GM19395 (cell line): ENCODE measurements around the gene THADA.

Experiments used
- ATAC-seq: cut with Tn5 transposase; IDR thresholded peaks from one replicate; pipeline ENCODE4 v1.9.1; 2021; ENCODE audit warnings: mild to moderate bottlenecking, moderate library complexity; ENCODE audit not compliant: unreplicated experiment

The THADA gene

DNA sequence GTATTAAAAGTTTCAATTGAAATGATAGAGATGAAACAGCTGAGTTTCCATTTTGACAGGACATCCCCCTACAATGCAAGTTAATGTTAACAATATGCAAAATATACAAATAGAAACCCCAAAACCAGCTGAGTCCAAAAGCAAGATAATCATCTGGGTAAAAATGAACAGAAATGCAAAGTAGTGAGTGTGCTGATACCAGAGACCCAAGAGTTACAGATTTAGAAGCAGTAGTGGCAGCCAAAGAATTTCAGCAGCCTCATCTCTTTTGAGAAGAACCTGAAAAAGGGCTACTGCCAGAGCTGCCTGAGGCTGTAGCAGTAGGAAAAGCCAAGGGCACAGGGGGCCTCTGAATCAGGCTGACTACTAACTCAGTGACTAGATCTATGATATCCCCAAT lies 82.6 kb downstream of the THADA start:
- ATAC-seq: peak; percentile 78

DNA sequence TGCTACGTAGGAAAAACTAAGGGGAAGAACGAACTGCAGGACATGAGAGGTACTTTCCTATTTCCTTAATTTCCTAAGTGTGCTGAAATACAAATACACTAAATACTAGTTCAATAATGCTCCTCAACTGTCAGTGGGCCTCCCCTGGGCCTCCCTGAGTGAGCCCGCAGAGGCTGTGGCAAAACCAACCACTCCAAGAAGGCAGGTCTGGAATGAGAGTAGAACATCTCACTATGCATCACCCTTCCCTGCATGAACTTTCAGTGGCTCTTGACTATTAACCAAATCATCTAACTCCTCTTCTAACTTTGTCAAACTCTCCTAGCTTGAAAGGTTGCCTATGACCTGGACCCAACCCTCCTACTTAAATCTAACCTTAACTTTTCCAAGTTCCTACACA lies 84.6 kb downstream of the THADA start:
- ATAC-seq: no peak

DNA sequence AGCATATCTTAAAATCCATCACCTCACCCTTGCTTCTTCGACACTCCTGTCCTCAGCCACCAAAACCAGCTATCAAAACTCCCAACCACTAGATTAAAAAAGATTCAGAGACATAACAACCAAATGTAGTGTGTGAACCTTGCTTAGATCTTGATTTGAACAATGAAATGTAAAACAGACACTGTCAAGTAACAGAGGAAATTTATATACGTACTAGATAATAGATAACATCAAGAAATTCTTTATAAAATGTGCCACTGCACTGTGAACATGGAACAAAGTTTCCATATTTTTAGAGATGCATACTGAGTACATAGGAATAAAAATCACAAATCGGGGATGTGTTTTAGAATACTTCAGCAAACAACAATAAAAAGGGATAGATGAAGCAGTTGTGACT lies 86.0 kb downstream of the THADA start:
- ATAC-seq: no peak

DNA sequence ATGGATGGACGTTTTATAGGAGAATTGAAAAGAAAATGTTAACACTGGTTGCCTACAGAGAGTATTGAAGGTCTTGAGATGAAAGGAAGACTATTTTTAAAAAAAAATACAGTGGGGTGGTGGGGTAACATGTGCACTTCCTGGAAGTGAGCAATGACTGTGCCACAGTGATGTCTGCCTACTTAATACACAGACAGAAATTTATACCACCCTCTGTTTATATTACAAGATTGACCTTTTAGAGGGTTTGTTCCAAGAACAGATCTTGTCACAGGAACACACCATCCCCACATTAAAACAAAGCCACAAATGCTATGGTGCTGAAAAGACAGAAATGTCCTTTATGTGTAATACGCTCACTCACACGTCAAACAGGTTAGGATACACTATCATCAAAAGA lies 87.6 kb downstream of the THADA start:
- no peak for ATAC-seq

DNA sequence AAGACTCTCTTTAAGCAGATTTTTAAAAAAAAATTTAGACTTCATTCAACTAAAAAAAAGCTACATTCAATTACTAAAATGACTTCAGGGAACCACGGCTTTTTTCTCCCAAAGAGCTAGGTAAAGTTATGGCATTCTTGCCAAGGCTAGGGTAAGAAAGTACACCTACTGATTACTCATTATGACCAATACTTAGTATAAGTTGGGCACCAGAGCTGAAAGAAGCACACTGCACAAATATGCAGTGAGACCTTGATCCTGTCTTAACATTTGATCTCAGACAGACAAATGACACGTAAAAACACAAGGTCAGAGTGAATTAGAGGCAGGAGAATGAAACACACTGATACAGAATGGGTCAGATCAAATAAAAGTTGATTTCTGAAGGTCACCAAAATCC lies 88.7 kb downstream of the THADA start:
- no peak for ATAC-seq

DNA sequence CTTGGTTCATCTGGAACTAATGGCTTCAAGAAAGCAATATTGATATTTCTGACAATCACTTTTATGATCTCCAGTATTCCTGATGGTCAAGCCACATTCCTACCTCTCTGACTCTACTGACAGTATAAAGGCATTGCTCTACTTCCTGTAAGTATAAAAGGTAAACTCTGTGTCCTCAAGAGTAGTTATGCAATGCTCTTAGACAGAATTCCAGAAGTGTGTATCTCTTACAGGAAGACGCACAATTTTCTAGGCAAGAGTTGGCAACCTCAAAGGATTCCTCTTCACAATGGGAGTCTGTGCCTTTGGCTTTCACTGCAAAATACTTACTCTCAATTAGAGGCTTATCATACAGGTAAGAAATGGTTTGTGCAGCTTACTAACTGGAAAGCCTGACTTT lies 100.1 kb downstream of the THADA start:
- no peak for ATAC-seq

DNA sequence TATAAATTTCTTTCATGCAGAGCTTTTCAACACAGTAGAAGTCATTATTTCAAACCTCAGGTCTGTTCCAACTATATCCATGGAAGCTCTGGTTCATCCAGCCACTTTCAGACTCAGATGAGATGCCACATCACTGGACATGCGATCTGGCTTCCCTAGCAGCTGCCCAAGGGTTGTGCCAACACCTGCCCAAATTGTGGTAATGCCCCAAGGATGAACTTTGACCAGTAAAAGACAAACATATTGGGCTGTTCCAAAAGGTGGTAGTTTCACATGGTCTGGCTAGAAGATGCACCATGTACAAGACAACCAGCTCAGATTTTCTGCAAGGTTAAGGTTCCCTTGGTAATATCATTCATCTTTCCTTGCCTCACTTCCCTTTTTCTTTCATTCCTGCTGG lies 101.9 kb downstream of the THADA start:
- ATAC-seq: no peak

DNA sequence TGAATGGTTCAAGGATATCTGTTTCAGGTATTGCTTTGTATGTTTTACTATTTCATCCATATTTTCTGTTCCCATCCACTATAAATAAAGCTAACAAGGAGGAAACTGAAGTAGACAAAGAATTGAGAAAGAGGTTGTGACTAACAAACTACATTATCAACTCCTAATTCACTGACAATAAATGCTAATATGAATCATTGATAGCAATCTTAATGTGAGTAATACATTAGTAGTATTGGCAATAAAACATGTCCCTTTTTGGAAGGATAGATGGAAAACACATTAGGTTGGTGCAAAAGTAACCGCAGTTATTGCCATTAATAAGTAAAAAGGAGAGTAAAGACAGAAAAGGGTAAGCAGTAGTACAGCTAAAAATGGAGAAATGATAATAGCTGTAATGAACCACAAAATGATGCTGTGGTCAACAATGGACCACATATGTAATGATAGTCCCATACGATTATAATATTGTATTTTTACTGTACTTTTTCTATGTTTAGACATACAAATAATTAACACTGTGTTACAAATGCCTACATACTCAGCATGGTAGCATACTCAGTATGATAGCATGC lies 104.7 kb downstream of the THADA start:
- ATAC-seq: no peak

DNA sequence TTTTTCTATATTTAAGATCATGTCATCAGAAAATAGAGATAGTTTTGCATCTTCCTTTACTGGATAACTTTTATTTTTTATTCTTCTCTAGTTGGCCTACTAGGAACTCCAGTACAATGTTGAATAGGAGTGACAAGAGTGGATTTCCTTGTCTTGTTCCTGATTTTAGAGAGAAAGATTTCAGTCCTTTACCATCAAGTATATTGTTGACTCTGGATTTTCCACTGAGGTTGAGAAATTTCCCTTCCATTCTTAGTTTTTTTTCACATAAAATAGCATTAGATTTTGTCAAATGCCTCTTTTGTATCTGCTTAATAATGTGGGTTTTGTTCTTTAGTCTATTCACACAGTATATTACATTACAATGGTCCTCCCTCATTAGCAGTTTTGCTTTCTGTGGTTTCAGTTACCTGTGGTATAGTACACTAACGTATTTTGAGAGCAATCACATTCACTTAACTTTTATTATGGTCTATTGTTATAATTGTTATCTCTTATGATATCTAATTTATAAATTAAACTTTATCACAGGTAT lies 105.5 kb downstream of the THADA start:
- no peak for ATAC-seq

DNA sequence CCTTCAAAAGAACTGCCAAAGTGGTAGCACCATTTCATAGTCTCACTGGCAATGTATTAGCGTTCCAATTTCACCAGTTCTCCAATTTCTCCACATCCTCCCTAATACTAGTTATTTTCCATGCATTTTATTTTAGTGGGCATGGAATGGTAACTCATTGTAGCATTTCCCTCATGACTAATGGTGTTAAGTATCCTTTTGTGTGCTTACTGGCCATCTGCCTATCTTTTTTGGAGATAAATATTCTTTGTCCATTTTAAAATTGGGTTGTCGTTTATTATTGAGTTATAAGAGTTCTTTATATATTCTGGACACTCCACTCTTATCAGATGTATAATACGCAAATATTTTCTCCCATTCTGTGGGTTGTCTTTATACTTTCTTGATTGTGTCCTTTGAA lies 107.1 kb downstream of the THADA start:
- ATAC-seq: no peak

DNA sequence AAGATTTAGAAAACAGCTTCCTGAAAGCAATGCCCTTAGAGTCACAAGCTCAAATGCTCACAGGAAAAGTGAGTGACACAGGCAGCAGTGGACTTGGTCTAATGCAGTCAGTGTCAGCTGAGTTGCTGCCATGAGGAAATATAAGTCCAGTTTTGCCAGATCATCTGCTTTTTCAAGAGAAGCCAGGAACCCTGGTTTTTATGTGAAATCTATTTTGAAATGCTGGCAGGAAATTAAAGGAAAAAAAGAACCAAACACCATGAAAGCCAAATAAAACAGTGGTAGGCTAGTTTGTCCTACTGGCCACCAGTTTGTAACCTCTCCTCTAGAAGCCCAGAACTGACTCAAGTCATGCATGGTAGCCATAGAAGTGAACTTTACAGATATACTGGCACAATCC lies 109.2 kb downstream of the THADA start:
- no peak for ATAC-seq

DNA sequence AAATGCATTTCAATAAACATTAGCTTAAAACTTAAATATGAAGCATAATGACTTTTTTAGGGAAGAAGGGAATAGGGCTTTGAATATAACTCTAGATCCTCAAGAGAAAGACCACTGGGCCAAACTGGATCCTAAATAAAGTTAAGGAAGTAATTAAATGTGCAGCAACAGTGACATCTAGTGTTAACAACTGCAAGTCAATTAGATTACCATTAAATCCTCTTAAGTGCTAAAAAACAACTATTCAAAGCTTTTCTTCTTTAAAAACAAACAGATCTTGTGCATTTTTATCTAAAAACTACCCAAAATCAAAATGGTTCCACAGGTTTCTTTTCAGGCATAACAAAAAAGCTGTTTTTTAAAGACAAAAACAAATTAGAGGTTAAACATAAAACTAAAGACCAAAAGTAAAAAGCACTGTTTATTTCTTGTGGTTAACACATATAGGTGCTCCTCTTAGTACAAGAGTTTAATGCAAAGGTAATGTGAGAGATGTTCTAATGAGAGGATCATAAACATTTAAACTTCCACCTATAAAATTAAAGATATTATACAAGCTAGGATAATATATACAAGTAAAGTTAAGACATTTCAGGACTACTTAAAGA lies 111.4 kb downstream of the THADA start:
- ATAC-seq: no peak

DNA sequence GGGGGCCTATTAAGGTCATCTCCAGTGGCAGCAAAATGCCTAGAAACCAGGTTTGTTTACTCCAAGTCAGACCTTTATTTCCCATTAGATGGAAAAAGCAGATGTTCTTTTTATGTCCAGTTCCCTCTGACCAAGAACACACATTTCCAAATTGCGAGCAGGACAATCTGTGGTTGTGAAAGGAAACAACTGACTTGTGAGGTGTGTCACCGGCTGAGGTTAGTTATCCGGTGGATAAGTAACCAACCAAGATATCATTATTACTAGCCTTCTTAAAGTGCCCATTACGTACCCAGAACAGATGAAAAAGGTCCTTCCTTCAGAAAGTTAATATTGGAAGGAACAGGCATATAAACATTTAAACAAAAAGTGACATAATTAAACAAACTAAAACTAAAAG lies 112.9 kb downstream of the THADA start:
- no peak for ATAC-seq

DNA sequence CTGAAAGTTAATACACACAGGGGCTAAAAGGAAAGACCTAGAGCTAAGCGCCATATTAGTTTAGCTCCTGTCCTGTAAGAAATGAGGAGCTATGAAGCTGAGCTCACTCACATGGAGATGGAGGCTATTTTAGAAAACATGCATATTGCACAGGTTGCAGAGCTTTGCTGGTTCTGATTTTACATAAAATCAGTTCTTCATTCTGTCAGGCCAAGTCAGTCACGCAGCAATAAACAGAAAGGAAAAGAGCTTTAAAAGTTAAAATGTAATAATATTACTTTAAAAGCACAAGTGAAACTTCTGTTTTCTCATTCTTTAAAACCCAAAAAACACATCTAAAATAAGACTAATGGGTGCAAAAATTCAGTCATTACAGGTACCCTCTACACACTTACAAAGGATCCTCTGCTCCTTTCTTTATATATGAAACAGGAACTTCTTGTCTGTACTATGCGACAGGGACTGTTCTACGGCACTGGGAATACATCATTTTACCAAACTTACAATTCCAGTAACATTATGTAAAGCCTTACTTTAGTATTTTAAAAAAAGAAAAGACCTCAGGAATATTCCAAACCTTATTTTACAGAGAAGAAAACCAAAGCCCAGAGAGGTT lies 113.8 kb downstream of the THADA start:
- no peak for ATAC-seq

DNA sequence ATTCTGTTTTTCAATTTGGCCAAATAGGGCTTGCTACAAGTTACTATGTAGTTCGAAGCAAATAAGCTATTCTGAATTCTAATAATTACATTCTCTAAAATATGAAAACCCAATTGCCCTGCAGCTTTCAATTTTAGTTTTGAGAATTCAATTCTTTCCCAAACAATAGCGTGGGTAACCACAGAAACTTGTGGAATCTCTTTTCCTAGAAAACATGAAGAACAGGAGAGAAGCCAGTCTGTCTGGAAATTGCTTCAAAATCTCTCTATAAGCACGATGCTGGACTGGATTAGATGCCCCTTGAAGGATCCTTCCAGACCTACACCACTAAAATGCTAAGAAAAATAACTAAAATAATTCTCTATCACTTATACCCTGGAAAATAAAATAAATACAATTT lies 115.0 kb downstream of the THADA start:
- ATAC-seq: no peak

DNA sequence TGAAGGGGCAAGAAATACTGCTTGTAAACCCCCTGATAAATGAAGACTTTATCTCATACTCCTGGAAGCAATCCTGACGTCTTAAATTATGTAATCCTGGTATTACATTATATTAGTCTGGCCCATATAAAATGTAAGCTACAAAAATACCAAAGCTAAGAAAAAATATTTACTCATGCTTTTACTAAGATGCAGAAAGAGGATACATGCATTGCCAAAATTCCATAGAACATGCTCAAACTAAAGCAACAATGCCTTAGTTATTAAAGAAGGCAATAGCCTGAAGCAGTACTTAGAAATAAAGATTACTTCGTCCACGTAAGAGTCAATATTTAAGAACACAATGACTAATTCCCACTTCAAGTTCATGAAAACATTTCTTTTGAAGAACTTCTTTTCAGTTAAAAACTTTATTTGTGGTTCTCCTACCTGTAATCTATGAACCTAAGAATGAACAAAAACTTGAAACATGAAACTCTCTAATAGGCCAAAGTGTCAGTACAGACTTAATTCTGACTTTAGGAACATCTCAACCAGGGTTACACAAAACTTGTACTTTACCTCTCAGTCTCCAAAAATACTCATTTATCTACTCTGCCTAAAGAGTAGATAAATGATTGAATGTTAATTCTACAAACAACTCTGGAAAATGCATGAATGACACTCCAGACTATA lies 117.3 kb downstream of the THADA start:
- ATAC-seq: no peak

DNA sequence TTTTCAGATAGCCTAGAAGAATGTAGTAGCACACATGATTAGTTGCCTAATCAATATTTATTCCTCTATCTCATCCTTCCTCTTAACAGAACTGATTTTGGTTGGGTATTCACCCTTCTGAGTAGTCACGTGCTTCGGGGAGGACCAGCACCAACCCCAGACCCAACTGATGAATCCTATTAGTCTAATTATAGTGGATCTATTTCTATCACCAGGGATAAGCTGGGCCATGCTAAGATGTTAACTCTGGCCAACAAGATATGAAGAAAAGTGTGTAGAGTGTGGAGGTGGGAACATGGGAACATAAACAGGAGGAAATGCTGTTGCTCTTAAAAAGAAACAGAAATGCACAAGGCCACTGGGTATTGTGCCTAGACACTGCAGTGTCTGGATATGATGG lies 119.9 kb downstream of the THADA start:
- no peak for ATAC-seq

DNA sequence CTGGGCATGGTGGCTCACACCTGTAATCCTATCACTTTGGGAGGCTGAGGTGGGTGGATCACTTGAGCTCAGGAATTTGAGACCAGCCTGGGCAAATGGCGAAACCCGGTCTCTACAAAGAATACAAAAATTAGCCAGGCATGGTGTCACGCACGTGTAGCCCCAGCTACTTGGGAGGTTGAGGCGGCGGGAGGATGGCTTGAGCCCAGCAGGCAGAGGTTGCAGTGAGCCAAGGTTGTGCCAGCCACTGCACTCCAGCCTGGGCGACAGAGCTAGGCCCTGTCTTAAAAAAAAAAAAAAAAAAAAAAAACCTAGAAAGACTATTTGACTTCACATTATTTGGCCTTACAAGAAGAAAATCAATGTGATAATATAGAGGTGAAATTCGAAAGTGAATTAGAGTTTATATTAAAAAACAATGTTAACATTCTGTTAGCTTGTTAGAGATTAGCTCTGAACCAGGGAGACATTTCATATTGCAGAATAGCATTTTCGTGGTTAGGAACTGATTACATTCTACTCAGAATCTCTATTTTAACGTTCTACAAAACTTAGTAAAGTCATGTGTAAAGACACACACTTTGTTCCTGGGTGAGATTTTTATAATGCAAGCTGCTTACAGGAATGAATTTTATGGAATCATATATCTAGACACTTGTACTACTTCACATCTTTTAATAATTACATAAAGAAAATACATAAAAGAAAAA lies 120.5 kb downstream of the THADA start:
- ATAC-seq: no peak

DNA sequence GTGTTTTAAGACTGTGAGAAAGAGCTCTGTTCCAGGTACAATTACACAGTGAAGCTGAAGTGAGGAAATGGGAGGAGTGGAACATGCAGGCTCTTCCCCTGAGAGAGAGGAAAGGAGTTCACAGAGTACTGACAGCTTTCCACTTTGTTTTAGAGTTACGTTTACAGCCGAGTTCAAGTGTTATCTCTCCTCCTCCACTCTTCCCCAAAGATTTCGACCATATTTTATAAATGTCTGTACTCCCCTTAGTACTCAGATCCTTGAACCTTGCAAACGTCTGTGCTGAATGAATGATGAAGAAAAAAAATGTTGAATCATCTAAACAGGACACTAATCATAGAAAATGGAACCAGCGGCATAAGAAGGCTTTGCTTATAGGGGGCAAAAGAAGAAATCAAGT lies 121.6 kb downstream of the THADA start:
- ATAC-seq: no peak

DNA sequence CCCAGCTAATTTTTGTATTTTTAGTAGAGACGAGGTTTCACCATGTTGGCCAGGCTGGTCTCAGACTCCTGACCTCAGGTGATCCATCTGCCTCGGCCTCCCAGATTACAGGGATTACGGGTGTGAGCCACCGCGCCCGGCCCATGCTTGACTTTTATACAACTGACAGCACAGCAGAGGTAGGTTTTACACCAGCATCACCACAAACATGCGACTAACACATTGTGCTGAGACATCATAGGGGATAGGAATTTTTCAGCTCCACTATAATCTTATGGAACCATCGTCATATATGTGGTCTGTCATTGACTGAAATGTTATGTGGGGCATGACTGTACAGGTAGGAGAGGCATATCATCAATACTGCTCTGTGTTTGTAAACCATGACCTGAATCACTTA lies 122.1 kb downstream of the THADA start:
- no peak for ATAC-seq

DNA sequence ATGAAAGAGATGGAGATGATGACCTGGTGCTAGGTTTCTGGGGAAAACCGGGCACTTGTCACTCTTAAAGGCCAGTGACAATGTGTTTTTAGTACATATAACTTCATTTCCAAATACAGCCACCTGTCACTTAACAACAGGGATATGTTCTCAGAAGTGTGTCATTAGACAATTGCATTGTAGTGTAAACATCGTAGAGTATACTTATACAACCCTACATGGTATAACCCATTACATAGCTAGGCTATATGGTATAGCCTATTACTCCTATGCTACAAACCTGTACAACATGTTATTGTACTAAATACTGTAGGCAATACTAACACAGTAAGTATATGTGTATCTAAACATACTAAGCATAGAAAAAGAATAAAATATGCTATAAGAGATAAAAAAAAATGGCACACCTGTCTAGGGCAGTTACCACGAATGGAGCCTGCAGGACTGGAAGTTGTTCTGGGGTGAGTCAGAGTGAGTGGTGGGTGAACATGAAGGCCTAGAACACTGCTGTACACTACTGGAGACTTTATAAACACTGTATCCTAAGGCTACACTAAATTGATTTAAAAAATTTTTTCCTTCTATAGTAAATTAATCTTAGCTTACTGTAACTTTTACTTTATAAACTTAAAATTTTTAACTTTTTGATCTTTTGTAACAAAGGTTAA lies 123.2 kb downstream of the THADA start:
- ATAC-seq: no peak
